ENCODE data around the gene ABITRAM.

DNA sequence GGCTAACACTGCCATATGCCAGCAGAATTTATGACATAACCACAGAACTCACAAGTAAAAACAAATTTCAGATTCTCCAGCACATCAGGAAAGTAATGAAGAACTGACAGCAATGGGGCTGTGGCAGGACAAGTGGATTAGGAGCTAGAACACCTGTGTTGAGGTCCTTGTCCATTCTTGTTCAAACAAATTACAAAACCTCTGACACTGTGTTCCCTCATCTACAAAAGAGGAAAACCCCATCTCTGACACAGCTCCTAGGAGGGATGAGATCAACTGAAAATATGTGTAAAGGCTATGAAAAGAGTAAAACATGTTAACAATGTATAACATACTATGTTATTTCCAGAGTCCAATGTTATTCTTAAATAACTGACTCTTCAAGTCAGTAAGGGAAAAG lies 23.8 kb upstream of the ABITRAM start:
- TF ChIP-seq, protein P1, sequence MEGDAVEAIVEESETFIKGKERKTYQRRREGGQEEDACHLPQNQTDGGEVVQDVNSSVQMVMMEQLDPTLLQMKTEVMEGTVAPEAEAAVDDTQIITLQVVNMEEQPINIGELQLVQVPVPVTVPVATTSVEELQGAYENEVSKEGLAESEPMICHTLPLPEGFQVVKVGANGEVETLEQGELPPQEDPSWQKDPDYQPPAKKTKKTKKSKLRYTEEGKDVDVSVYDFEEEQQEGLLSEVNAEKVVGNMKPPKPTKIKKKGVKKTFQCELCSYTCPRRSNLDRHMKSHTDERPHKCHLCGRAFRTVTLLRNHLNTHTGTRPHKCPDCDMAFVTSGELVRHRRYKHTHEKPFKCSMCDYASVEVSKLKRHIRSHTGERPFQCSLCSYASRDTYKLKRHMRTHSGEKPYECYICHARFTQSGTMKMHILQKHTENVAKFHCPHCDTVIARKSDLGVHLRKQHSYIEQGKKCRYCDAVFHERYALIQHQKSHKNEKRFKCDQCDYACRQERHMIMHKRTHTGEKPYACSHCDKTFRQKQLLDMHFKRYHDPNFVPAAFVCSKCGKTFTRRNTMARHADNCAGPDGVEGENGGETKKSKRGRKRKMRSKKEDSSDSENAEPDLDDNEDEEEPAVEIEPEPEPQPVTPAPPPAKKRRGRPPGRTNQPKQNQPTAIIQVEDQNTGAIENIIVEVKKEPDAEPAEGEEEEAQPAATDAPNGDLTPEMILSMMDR (IDR thresholded peaks at IDR 0.05 in 2 of 3, conservative IDR thresholded peaks at IDR 0.05 in 1 of 3; ENCODE audit: borderline replicate concordance in 1 of 3, insufficient read depth in 1 of 3, low read depth in 2 of 3, low read length in 2 of 3), result no peak
- TF ChIP-seq JUND (IDR thresholded peaks at IDR 0.05), result no peak
- no peak for TF ChIP-seq RAD21 (IDR thresholded peaks at IDR 0.05; ENCODE audit: low read depth)
- no peak for TF ChIP-seq POLR2A (IDR thresholded peaks at IDR 0.05; ENCODE audit: borderline replicate concordance, extremely low read depth, insufficient read depth, insufficient read length)

Data from HCT116 (cell line).